KMS-11 (cell line): ENCODE measurements around the gene VPS33B.

Experiments
- H2AFZ ChIP-seq: fragments of 200-600 bp; sonication (generic); 2 replicates; pipeline ENCODE4 v1.6.1; 2016; ENCODE audit warnings: antibody characterized with exemption, mixed run types, low read depth
- H3K27ac ChIP-seq: fragments of 200-600 bp; sonication (generic); 2 replicates; pipeline ENCODE4 v1.6.1; 2016; ENCODE audit warnings: mild to moderate bottlenecking, mixed run types
- H3K27me3 ChIP-seq: fragments of 200-600 bp; sonication (generic); 2 replicates; pipeline ENCODE4 v1.6.1; 2017; ENCODE audit warnings: mild to moderate bottlenecking, low read depth, mixed run types, moderate library complexity; ENCODE audit not compliant: insufficient read depth
- H3K36me3 ChIP-seq: fragments of 200-600 bp; sonication (generic); 2 replicates; pipeline ENCODE4 v1.6.1; 2017; ENCODE audit warnings: mild to moderate bottlenecking, mixed run types; ENCODE audit not compliant: insufficient read depth
- H3K4me1 ChIP-seq: fragments of 200-600 bp; sonication (generic); 2 replicates; pipeline ENCODE4 v1.6.1; 2016; ENCODE audit warnings: mild to moderate bottlenecking, low read depth, mixed run types; ENCODE audit not compliant: poor library complexity, severe bottlenecking
- H3K4me2 ChIP-seq: fragments of 200-600 bp; sonication (generic); 2 replicates; pipeline ENCODE4 v1.7.0; 2016; ENCODE audit warnings: mild to moderate bottlenecking, mixed run types
- H3K4me3 ChIP-seq: fragments of 200-600 bp; sonication (generic); IDR thresholded peaks from 2 replicates; pipeline ENCODE4 v1.6.1; 2017; ENCODE audit warnings: low read depth, low read length, mixed read lengths; ENCODE audit not compliant: insufficient read depth
- H3K79me2 ChIP-seq: fragments of 200-600 bp; sonication (generic); 2 replicates; pipeline ENCODE4 v1.6.1; 2016; ENCODE audit warnings: low read depth, mixed run types; ENCODE audit not compliant: insufficient read depth
- H3K9ac ChIP-seq: fragments of 200-600 bp; sonication (generic); 2 replicates; pipeline ENCODE4 v1.6.1; 2016; ENCODE audit warnings: mild to moderate bottlenecking, mixed run types
- H4K20me1 ChIP-seq: fragments of 200-600 bp; sonication (generic); 2 replicates; pipeline ENCODE4 v1.6.1; 2016; ENCODE audit warnings: mild to moderate bottlenecking, mixed run types; ENCODE audit not compliant: insufficient read depth
- CTCF ChIP-seq: fragments of 200-600 bp; sonication (generic); conservative IDR thresholded peaks from 2 replicates; pipeline ENCODE4 v1.6.1; 2017; ENCODE audit warnings: low read depth, mild to moderate bottlenecking, antibody characterized with exemption, low read length, moderate library complexity, mixed read lengths

VPS33B gene

GRCh38 chr15:90959894-90960293 lies 62.5 kb downstream of the VPS33B start:
- Histone ChIP-seq H3K36me3 (no peaks in the 10 kb centered on the region; the same call in 1 of the 2 replicates), H2AFZ (no peak overlapping the region), H4K20me1 (no peaks in the 10 kb centered on the region), H3K27ac (no peak overlapping the region), H3K4me1 (no peaks in the 10 kb centered on the region), H3K4me3 (no peak overlapping the region), H3K9ac (no peak overlapping the region), H3K27me3 (no peaks in the 10 kb centered on the region), H3K79me2 (peaks cover 15% of the 10 kb centered on the region; the same call in 1 of the 2 replicates), H3K4me2 (no peak overlapping the region)
- TF ChIP-seq CTCF, result no peak

GRCh38 chr15:90959028-90959595 lies 63.3 kb downstream of the VPS33B start:
- H3K9ac ChIP-seq, result no peak overlapping the region
- H3K4me1 ChIP-seq, result peaks cover 3% of the 10 kb centered on the region
- H3K27me3 ChIP-seq, result no peaks in the 10 kb centered on the region
- peaks cover 15% of the 10 kb centered on the region; the same call in 1 of the 2 replicates for H3K79me2 ChIP-seq
- no peak overlapping the region for H2AFZ ChIP-seq
- TF ChIP-seq CTCF, result no peak
- H3K4me3 ChIP-seq, result no peak overlapping the region
- no peak overlapping the region for H3K27ac ChIP-seq
- H3K36me3 ChIP-seq, result no peaks in the 10 kb centered on the region; the same call in 1 of the 2 replicates
- no peak overlapping the region for H3K4me2 ChIP-seq
- H4K20me1 ChIP-seq, result no peaks in the 10 kb centered on the region

GRCh38 chr15:90957791-90958190 lies 64.6 kb downstream of the VPS33B start:
- H3K27me3 ChIP-seq, result no peaks in the 10 kb centered on the region
- H2AFZ ChIP-seq, result no peak overlapping the region
- peaks cover 15% of the 10 kb centered on the region; the same call in 1 of the 2 replicates for H3K79me2 ChIP-seq
- no peak overlapping the region for H3K9ac ChIP-seq
- no peaks in the 10 kb centered on the region; the same call in 1 of the 2 replicates for H3K36me3 ChIP-seq
- peaks cover 3% of the 10 kb centered on the region for H3K4me1 ChIP-seq
- no peak for TF ChIP-seq CTCF
- H3K4me3 ChIP-seq, result no peak overlapping the region
- H3K4me2 ChIP-seq, result no peak overlapping the region
- H4K20me1 ChIP-seq, result no peaks in the 10 kb centered on the region
- no peak overlapping the region for H3K27ac ChIP-seq

- Histone ChIP-seq H3K79me2 (peaks cover 15% of the 10 kb centered on the region; the same call in 1 of the 2 replicates), H3K4me2 (no peak overlapping the region), H2AFZ (no peak overlapping the region), H3K9ac (no peak overlapping the region), H3K36me3 (no peaks in the 10 kb centered on the region; the same call in 1 of the 2 replicates), H3K4me3 (no peak overlapping the region), H3K27ac (no peak overlapping the region), H4K20me1 (no peaks in the 10 kb centered on the region), H3K4me1 (peaks cover 3% of the 10 kb centered on the region), H3K27me3 (no peaks in the 10 kb centered on the region)
- TF ChIP-seq CTCF, result no peak
These were observed 65.2 kb downstream of the VPS33B start for GRCh38 chr15:90957031-90957790.
